NCI-H1105 treated with DMSO at 0.1 percent for 48 hours (cell line): Measurements from ENCODE around the gene UBL3.

Source experiments
- DNase-seq: peaks from one replicate; lab custom pipeline; 2025; lab: John Stamatoyannopoulos, UW

The UBL3 gene

GRCh38 chr13:29810145-29810742, 40.2 kb downstream of the UBL3 start:
- no peak for DNase-seq

DNA sequence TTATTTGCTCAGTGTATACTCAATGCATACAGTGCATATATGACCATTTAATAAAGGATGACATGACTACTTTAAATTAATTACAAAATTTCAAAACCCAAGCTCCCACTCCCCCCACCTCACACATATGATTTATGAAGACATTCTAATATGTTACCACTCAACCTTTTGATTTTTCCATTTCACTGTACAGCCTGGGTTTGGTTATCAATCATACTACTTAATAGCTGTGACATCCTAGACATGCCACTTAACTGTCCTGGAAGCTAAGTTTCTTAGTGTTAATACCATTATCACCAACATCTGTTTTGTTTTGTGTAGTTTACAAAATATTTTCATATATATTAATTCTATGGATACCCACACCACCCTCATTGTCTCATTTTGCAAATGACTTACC, 42.2 kb downstream of the UBL3 start:
- no peak for DNase-seq

- DNase-seq, result no peak
These were observed 44.1 kb downstream of the UBL3 start for GRCh38 chr13:29805994-29806979.

GRCh38 chr13:29803221-29803620, 47.2 kb downstream of the UBL3 start:
- DNase-seq, result no peak

DNA sequence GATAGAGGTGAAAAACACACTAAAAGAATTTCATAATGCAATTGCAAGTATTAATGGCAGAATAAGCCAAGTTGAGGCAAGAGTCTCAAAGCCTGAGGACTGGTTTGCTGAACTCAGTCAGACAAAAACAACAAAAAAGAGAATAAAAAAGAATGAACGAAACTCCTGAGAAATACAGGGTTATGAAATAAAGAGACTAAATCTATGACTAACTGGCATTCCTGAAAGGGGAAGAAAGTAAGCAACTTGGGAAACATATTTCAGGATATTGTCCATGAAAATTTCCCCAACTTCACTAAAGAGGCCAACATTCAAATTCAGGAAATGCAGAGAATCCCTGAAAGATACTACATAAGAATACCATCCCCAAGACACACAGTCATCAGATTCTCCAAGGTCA, 47.8 kb downstream of the UBL3 start:
- no peak for DNase-seq

- no peak for DNase-seq
These were observed 48.6 kb downstream of the UBL3 start for GRCh38 chr13:29801737-29802305.

DNA sequence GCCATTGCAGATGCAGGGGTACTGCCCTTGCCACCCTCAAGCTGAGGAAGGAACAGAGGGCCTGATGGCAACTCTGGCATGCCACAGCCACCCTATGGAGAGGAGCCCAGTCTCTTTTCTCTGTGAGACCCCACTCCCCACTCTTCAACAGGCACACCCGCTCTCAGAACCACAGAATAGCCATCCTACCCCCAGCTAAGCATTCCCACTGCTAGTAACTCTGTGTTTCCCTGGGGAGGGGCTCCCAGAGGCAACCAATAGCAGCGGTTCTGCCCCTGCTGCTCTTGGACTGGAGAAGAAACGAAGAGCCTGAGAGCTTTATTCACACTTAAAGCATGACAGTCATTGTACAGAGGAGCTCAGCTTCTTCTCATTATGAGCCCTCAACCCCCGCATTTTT, 49.3 kb downstream of the UBL3 start:
- DNase-seq, result no peak

DNA sequence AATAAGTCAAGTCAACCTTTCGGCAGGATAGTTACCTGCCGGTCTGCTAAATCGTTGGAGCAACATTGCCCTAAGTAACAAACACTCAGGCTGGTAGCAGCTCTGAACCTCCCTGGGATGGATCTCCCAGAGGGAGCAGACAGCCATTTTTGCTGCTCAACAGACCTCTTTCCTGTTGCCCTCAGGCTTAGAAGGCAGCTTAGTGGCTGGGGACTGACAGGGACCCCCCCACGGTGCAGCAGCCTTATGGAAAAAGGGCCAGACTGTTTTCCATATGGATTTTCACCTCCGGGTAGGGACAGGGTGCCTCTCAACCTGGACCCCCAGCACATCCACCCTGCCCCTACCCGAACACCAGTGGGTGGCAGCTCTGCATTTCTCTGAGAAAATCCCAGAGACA, 49.7 kb downstream of the UBL3 start:
- DNase-seq, result no peak

- DNase-seq, result no peak
These were observed 51.4 kb downstream of the UBL3 start for GRCh38 chr13:29799041-29799440.

DNA sequence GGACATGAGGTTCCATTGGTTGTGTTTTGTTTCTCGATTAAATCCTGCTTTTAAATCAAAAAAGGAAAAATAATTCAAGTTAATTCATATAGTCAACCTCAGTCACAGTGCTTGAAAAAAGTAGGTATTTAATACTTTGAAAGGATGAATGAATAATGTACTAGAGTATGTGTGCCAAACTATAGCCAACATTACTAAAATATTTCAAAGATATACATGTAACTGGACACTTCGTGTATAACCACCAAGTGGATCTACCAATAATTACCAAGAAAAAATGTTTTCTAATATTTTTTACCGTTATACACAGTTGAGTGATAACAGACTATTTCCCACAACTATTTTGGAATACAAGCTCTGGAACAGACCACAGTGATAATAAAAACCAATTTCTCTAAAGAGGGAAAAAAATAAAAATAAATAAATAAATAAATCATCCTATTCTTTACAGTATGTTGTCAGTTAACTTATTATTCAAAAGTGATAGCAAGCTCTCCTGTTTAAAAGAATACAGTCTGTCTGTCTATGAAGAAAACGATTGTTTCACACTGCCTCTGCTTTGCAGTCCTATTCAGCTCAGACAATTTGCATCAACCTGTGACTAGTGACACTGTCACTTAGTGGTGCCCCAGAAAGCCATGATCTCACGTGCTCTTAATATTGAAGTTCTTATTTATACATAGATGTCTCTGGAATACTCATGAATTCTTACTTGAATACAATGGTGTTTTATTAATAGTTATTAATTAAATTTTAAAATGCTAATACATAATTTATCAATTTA, 58.2 kb downstream of the UBL3 start:
- no peak for DNase-seq

- DNase-seq, result no peak
These were observed 58.9 kb downstream of the UBL3 start for GRCh38 chr13:29791508-29791907.

DNA sequence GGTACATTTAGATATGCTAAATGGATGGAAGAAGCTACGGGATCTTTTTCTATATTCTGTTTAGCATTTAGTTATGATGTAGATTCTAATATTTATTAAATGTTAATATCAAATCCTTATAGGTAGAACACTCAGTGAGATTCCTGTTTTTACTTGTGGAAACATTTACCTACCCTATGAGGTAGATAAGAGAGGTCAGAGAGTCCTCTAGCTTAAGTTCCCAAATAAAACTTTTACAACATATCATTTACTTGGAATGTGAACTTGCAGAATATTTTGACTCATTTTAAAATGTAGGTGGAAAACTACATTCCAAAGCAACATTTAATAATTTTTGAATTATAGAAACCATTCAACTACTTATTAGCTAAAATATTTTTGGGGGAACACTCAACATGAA, 63.7 kb downstream of the UBL3 start:
- no peak for DNase-seq

- no peak for DNase-seq
These were observed 64.4 kb downstream of the UBL3 start for GRCh38 chr13:29785978-29786377.

GRCh38 chr13:29782798-29783197, 67.6 kb downstream of the UBL3 start:
- DNase-seq, result no peak

- DNase-seq, result no peak
These were observed 75.6 kb downstream of the UBL3 start for GRCh38 chr13:29774830-29775229.

- peak; percentile 42 for DNase-seq
These were observed 79.2 kb downstream of the UBL3 start for GRCh38 chr13:29771247-29771646.

DNA sequence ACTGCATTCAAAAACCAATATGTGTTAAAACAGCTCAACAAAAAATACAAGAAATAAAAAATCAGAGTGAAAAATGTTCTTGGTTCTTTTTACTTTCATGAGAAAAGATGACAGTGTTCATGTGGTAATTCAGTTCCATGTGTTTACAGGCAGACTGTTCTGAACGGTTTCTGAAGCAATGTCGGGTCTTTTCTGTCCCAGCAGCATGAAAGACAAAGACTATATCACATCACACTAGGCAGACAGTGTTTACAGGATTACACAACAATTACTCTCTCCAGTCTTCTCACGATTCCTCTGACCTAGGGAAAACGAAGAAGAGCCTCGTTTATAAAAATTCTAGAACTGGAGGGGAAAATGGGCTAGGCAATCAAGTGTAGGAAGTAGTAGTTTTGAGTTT, 83.4 kb downstream of the UBL3 start:
- no peak for DNase-seq

- DNase-seq, result no peak
These were observed 86.8 kb downstream of the UBL3 start for GRCh38 chr13:29763436-29764180.

DNA sequence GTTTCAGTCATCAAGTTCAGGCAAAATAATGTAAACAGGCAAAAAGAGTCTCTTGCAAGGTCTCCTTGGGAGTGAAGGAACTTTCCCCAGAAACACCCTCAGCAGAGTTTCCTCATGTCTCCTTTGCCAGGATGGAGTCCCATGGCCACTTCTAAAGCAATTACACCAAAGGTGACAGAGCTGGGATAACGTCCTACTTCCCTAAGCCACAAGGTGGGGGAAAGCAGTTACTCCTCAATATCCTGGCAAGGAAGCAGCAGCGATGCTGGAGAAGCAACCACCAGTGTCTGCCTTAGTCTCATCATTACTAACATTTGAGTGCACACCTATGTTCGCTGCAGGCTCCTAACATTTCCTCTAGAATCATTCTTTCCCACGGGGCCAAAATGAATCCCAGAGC, 88.6 kb downstream of the UBL3 start:
- DNase-seq, result no peak

GRCh38 chr13:29761160-29761559, 89.3 kb downstream of the UBL3 start:
- DNase-seq, result no peak

DNA sequence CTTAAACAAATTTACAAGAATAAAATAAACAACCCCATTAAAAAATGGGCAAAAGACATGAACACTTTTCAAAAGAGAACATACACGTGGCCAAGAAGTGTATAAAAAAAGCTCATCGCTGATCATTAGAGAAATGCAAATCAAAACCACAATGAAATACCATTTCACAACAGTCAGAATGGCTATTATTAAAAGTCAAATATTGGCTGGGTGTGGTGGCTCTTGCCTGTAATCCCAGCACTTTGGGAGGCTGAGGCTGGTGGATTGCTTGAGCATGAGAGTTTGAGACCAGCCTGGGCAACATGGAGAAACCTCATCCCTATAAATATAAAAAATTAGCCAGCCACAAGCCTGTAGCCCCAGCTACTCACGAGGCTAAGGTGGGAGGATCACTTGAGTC, 89.9 kb downstream of the UBL3 start:
- DNase-seq, result no peak
